ENCODE results near the gene SAMD11. TPM values are rescaled to one million over a fixed set of nuclear protein-coding genes. Genes with fewer than 3 reads are reported as not detected.

The SAMD11 gene
- total RNA-seq, 1 experiment from 2014 or later: 11.5 TPM

DNA sequence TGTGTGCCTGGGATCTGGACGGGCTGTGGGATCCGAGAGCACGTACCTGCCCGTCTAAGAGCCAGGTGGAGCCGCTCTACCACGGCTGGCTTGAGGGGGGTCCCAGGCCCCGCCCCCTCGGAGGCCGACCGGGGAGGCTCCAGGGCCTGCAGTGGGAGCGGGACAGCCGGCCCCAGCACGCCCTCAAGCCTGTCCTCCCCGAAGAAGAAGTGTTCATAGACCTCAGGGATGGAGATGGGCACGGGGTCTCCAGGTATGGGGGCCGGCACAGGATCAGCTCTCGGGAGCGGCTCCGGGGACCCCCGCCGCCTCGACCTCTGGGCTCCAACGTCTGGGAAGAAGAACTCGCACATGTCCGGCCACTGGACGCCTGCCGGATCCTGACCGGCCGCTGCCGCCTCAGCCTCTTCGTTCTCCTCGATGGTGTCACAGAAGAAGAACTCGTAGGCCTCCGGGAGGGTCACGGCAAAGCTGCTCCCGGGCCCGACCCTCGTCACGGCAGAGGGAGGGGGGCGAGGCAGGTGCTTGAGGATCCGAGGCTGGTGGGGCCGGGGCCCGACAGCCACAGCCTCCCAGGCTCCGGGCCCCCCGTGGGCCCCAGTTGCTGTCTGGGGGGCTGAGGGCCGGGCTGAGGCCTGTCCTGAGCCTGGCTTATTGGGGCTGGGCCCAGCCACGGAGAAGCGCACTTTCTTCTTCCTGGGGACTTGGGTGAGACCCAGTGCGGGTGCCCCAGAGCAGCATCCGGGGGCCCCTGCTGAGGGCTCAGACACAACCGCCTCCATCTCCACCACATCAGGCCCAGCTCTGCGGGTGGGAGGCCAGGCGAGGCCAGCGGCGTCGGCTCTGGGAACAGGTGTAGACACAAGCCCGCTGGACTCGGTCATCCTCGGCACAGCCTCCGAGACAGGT is 55.4 kb downstream of the SAMD11 start:
- Histone ChIP-seq H3K79me2 (ENCODE audit: insufficient read depth, low read length) (no peaks in the 10 kb centered on the region), H3K4me2 (ENCODE audit: low read length) (no peak overlapping the region), H3K27ac (ENCODE audit: low read depth, low read length) (no peak overlapping the region), H3K9me3 (ENCODE audit: control insufficient read depth in 1 of 2, insufficient read depth in 1 of 2, low read depth in 1 of 2, low read length in 2 of 2) (no peaks in the 10 kb centered on the region), H3K27me3 (ENCODE audit: insufficient read depth, low read length) (no peaks in the 10 kb centered on the region), H3K9me2 (ENCODE audit: insufficient read depth) (no peaks in the 10 kb centered on the region), H2AFZ (ENCODE audit: low read depth, low read length, poor library complexity, severe bottlenecking) (no peak overlapping the region), H3K9ac (ENCODE audit: low read length) (no peak overlapping the region), H4K20me1 (ENCODE audit: insufficient read depth) (no peaks in the 10 kb centered on the region), H3K4me3 (replicated peaks in 1 of 2; ENCODE audit: low read depth in 1 of 2, low read length in 2 of 2) (no peak overlapping the region), H3K4me1 (ENCODE audit: control insufficient read depth in 1 of 2, insufficient read depth in 2 of 2, low read length in 2 of 2) (peaks cover 10 to 22% of the 10 kb centered on the region in 2 experiments), H3K36me3 (ENCODE audit: control insufficient read depth in 1 of 2, insufficient read depth in 2 of 2, low read length in 2 of 2) (no peaks in the 10 kb centered on the region)
- BruUV-seq (replicated peaks): no TSS peak
- intact Hi-C loops (cut with micrococcal nuclease): loop anchor here (5.0 kb wide), 1 partner anchor 138 kb away; the partner anchor contains the start of gene C1orf159
- CTCF ChIA-PET: no interaction called here
- no peak for TF ChIP-seq POLR2A (IDR thresholded peaks at IDR 0.05; ENCODE audit: borderline replicate concordance, extremely low read depth, insufficient read depth, insufficient read length)
- TF ChIP-seq SRF (IDR thresholded peaks at IDR 0.05; ENCODE audit: low read depth): no peak
- no peak for TF ChIP-seq CEBPB (IDR thresholded peaks at IDR 0.05; ENCODE audit: low read depth)
- TF ChIP-seq CBX3 (IDR thresholded peaks at IDR 0.05; ENCODE audit: low read depth): no peak
- no peak for TF ChIP-seq EZH2phosphoT487 (IDR thresholded peaks at IDR 0.05; ENCODE audit: borderline replicate concordance)
- DNase-seq (ENCODE audit: low read depth, low spot score) (no peak), ATAC-seq (no peak)
- RAD21 ChIA-PET (ENCODE audit: low non-redundant PET in 1 of 2, low total read pairs in 2 of 2, uncharacterized antibody in 2 of 2, unreplicated experiment in 2 of 2): no interaction called here
- POLR2A ChIA-PET: no interaction called here

DNA sequence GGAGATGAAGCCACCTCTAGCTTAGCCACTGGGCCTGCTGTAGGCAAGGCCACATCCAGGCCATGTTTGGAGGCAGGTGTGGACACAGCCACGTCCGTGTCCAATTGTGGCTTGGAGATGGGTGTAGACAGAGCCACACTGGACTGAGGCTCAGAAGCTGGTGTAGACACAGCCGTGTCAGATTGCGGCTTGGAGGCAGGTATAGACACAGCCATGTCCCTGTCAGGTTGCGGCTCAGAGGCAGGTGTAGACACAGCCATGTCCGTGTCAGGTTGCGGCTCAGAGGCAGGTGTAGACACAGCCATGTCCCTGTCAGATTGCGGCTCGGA is 56.0 kb downstream of the SAMD11 start:
- no peak for TF ChIP-seq FOSL1 (IDR thresholded peaks at IDR 0.05; ENCODE audit: low read depth)
- TF ChIP-seq CEBPB (IDR thresholded peaks at IDR 0.05; ENCODE audit: low read depth): no peak
- TF ChIP-seq SP1 (IDR thresholded peaks at IDR 0.05; ENCODE audit: low read depth): no peak
- TF ChIP-seq RAD21 (IDR thresholded peaks at IDR 0.05; ENCODE audit: low read depth): no peak
- TF ChIP-seq ELF1 (IDR thresholded peaks at IDR 0.05; ENCODE audit: borderline replicate concordance, low read depth): no peak
- Histone ChIP-seq H3K4me1 (ENCODE audit: control insufficient read depth in 1 of 2, insufficient read depth in 2 of 2, low read length in 2 of 2) (peaks cover 10 to 22% of the 10 kb centered on the region in 2 experiments), H3K9me3 (ENCODE audit: control insufficient read depth in 1 of 2, insufficient read depth in 1 of 2, low read depth in 1 of 2, low read length in 2 of 2) (no peaks in the 10 kb centered on the region), H3K36me3 (ENCODE audit: control insufficient read depth in 1 of 2, insufficient read depth in 2 of 2, low read length in 2 of 2) (no peaks in the 10 kb centered on the region), H3K4me2 (ENCODE audit: low read length) (no peak overlapping the region), H2AFZ (ENCODE audit: low read depth, low read length, poor library complexity, severe bottlenecking) (no peak overlapping the region), H3K79me2 (ENCODE audit: insufficient read depth, low read length) (no peaks in the 10 kb centered on the region), H3K9ac (ENCODE audit: low read length) (no peak overlapping the region), H3K27me3 (ENCODE audit: insufficient read depth, low read length) (no peaks in the 10 kb centered on the region), H3K27ac (ENCODE audit: low read depth, low read length) (no peak overlapping the region), H3K9me2 (ENCODE audit: insufficient read depth) (no peaks in the 10 kb centered on the region), H3K4me3 (replicated peaks in 1 of 2; ENCODE audit: low read depth in 1 of 2, low read length in 2 of 2) (no peak overlapping the region), H4K20me1 (ENCODE audit: insufficient read depth) (no peaks in the 10 kb centered on the region)
- ATAC-seq (no peak), DNase-seq (ENCODE audit: low read depth, low spot score) (no peak)
- no TSS peak for BruUV-seq (replicated peaks)
- ChIA-PET POLR2A (no interaction called here), RAD21 (ENCODE audit: low non-redundant PET in 1 of 2, low total read pairs in 2 of 2, uncharacterized antibody in 2 of 2, unreplicated experiment in 2 of 2) (no interaction called here), CTCF (no interaction called here)
- intact Hi-C loops (cut with micrococcal nuclease): loop anchor here (5.0 kb wide), 2 partner anchors 83 to 138 kb away; partner anchors contain the start of gene C1orf159
